Measurements from ENCODE around the gene CNTNAP5. TPM values are rescaled to one million over a fixed set of nuclear protein-coding genes. Genes with fewer than 3 reads are reported as not detected.

The CNTNAP5 gene
- total and polyA plus RNA-seq, 4 donors: not detected

GRCh38 chr2:124961132-124961531 lies 936.0 kb downstream of the CNTNAP5 start:
- intact Hi-C loops (cut with DNase I): no loop called here
- ATAC-seq (ENCODE audit: low FRiP score): no peak
- Histone ChIP-seq H3K4me1 (ENCODE audit: control insufficient read depth in 1 of 2, insufficient read depth in 2 of 2, low read length in 2 of 2) (no peaks in the 10 kb centered on the region), H3K27me3 (ENCODE audit: control insufficient read depth in 1 of 2, insufficient read depth in 2 of 2, low read length in 1 of 2) (no peaks in the 10 kb centered on the region), H3K27ac (ENCODE audit: low read depth in 1 of 2, low read length in 2 of 2) (no peak overlapping the region), H3K4me3 (ENCODE audit: low read length in 2 of 2) (no peak overlapping the region), H3K9me3 (ENCODE audit: control insufficient read depth, low read length) (no peaks in the 10 kb centered on the region), H3K36me3 (ENCODE audit: control insufficient read depth in 1 of 2, insufficient read depth in 2 of 2, low read length in 1 of 2) (no peaks in the 10 kb centered on the region)
- no peak for DNase-seq
- 81 to 83% methylated on average over 4 of the region's 4 CpGs for WGBS, 2 donors
